Ishikawa (cell line): ENCODE measurements around the gene TRAPPC14.
A peak's percentile ranks its signal among the peaks of the same experiment; 100 is the strongest.

Source experiments
- RAD21 ChIP-seq: IDR thresholded peaks from 2 replicates; pipeline ENCODE4 v1.6.1; 2012; ENCODE audit warnings: low read depth
- TAF1 ChIP-seq: IDR thresholded peaks from 2 replicates; pipeline ENCODE4 v1.6.1; 2012; ENCODE audit warnings: low read depth, mild to moderate bottlenecking
- TCF12 ChIP-seq: IDR thresholded peaks from 2 replicates; pipeline ENCODE4 v1.6.1; 2012; ENCODE audit warnings: low read depth

GRCh38 chr7:100126931-100127865, 31.3 kb downstream of the TRAPPC14 start, which contains the start of gene MBLAC1:
- TF ChIP-seq TAF1 (peak; percentile 84), RAD21 (no peak), TCF12 (peak; percentile 41; the same call in 1 of the 2 replicates)
